Stimulated activated CD8-positive, alpha-beta memory T cell treated with anti-CD3 and anti-CD28 coated beads, Interleukin-15, amount 100 ng/mL, for 1 hour (primary cell): ENCODE data around the gene GLUD2.
"Not testable (repeated sequence)": the region's sequence is repeated elsewhere in the genome, so short reads cannot be mapped to it uniquely, and the experiment has no call there.

ENCODE experiments used
- DNase-seq: peaks from one replicate; pipeline ENCODE4 v3.0.0-alpha.2; 2020; ENCODE audit warnings: low read depth

The GLUD2 gene

GRCh38 chrX:121047441-121048419 lies at the start of gene GLUD2:
Gene GLUD2 (plus strand): TSS chrX:121047610. CDS start chrX:121047685, 75 bp downstream.
- not testable (repeated sequence) for DNase-seq

GRCh38 chrX:120999413-120999812 lies 48.0 kb upstream of the GLUD2 start:
- DNase-seq: no peak

- DNase-seq: no peak
Observed at GRCh38 chrX:121000589-121000988, 46.8 kb upstream of the GLUD2 start.

DNA sequence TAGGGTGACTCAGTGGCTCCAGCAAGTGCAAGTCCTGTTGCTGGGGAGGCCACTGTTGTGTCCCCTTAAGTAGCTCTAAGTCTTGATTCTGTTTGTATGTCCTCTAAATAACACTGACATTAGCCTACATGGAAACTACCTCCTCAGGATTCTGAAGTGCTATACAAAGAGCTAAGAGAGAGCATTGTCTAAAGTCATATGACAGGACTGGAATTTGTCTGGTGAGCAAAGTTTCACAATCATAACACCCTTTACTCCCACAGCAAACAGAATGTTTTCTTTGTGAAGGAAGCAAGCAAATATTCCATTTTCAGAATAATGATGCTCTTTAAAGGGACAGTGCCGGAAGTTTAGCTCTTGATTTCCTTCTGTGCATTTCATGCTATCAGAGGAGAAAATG lies 38.5 kb upstream of the GLUD2 start:
- no peak for DNase-seq

DNA sequence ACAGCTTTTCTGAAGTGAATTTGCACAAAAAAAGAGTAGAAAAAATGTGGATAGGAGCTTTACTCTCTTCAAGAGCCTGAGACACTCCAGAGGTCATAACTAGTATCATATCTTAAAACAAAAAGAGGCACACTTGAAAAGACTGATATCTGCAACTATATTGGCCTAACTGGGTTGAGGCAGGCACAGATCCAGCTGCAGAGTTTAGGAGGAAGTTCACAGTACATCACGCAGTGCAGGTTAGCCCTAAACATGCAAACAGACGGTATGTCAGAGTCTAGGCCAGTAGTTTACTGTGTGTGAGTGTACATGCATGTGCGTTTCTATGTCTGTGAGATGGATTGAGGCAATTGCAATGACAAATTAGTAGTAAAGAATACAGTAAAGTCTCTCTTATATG lies 37.6 kb upstream of the GLUD2 start:
- DNase-seq: no peak

DNA sequence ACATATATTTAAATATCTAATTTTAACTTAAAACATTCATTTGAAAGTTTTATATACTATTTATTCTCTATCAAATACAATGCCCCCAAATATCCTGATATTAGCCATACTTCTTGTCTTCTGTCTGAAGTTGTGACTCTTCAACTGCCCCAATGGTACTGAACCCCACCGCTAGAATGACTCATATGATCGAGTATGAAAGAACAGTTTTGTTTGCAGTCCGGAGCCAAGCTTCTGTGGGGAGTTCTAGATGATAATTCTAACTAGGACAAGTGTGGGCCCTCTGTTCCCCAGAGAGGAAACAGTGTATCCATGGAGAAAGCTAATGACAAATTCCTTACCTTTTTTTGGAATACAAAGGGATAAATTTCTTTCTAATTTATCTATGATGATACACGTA lies 37.2 kb upstream of the GLUD2 start:
- DNase-seq: no peak

DNA sequence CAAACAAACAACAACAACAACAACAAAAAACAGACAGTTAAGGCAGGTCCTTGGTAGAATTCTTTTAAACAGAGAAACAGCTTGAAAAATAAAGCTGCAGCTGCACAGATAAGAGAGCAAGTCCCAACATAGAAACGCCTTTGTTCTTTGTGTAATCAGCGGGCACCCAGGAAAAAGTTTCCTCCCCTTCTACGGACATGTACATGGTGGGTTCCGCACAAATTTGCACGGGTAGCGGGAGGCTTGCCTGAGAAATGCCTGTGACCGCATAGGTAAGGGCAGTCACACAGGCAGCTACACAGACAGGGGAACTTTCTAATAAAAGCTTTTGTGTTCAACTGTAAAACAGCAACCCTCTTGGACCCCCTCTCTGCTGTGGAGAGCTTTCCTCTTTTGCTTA lies 36.2 kb upstream of the GLUD2 start:
- no peak for DNase-seq

DNA sequence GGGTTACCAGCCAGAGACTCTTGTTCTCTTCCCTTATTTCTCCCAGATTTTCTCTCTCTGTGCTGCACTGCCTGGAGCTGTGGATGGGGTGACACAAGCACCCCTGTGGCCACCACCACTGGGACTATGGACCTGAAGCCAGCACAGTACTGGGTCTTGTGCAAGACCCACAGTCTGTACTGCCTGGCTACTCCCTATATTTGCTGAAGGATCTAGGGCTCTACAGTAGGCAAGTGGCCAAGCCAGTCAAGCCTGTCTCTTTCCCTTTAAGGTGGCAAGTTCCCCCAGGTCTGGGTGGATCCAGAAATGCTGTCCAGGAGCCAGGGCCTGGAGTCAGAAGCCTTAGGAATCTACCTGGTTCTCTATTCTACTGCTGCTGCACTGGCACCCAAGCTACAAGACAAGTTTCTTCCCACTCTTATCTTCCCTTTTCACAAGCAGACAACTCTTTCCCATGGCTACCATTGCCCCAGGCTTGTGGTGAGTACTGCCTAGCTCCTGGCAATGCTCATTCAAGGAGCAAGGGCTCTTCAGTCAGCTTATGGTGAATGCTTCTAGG lies 33.4 kb upstream of the GLUD2 start:
- no peak for DNase-seq

GRCh38 chrX:121014826-121015225 lies 32.6 kb upstream of the GLUD2 start:
- no peak for DNase-seq

DNA sequence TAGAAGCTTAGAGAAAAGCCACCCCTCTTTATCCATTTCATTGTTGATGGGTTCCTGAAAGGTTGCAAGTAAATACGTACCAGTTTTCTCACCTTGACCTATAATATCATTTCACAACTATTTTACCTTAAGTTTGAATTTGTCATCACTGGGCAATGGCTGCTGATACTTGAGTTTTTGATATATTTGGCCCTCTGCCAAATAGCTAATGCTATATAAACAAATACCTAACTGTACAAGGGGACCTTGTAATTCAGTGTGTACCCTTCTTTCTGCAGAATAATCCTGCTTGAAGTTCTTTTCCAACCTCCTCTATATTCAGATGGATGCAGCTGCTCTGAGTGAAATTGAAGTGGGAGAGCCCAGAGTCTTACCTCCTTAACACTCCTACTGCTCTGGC lies 19.0 kb upstream of the GLUD2 start:
- DNase-seq: no peak

- no peak for DNase-seq
Observed at GRCh38 chrX:121030083-121030482, 17.3 kb upstream of the GLUD2 start.

DNA sequence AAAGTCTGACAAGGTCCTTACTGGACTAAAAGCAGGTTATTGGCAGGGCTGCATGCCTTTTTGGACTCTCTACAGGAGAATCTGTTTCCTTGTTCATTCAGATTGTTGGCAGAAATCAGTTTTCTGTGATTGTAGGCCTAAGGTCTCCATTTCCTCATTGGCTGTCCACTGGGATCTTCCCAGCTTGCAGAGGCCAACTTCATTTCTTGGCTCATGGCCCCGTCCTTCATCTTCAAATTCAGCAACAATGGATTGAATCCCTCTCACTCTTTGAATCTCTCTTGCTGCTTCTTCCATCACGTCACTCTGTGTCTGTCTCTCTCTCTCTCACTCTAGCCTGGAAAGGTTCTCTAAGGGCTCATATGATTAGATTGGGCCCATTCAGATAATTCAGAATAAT lies 14.9 kb upstream of the GLUD2 start:
- DNase-seq: no peak

DNA sequence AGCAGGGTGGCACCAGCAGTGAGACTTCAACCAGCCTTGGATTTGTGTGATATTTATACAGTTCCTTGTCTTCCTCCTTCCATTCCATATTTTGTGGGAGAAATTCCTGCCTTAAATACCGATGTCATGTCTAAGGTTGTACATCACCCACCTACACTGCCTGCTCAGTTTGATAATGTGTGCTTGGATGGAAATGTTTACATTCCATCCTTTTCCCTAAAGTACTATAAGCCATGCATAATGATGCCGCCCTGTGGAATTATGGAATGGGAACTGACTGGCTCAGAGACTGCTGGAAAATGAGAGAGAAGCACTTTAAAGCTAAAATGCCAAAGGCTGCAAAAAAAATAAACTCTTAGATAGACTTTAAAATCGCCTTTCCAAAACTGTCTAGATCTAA lies 11.3 kb upstream of the GLUD2 start:
- no peak for DNase-seq

GRCh38 chrX:121036951-121037350 lies 10.5 kb upstream of the GLUD2 start:
- DNase-seq: no peak

GRCh38 chrX:121050781-121051180 lies 3.4 kb downstream of the GLUD2 start:
- DNase-seq: no peak

DNA sequence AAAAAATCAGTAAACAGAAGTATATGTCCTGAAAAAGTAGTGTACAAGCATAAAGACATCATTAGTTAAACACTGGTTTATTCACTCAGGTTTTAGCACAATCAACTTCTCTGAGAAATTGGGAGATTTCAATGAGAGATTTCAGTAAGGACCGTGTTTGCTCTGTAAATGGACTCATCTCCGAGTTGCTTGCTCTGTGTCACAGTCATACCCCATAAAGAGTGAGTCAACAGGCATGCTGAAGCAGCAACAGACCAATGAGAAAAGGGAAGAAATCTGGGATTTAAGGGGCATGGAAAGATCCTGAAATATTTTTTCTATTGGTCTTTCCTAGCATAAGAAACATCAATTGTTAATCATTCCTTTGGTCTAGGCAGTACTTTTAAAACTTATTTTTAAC lies 4.7 kb downstream of the GLUD2 start:
- no peak for DNase-seq

DNA sequence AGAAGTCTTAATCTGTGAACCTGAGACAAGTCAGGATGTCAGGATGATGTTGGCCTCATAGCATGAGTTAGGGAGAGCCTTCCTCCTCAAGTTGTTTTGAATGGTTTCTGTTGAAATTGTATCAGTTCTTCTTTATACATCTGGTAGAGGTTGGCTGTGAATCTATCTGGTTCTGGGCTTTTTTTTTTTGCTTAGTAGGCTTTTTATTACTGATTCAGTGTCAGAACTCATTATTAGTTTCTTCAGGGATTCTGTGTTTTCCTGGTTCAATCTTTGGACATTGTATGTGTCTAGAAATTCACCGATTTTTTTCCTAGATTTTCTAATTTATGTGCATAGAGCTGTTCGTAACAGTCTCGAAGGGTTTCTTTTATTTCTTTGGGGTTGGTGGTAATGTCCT lies 14.9 kb downstream of the GLUD2 start:
- no peak for DNase-seq

DNA sequence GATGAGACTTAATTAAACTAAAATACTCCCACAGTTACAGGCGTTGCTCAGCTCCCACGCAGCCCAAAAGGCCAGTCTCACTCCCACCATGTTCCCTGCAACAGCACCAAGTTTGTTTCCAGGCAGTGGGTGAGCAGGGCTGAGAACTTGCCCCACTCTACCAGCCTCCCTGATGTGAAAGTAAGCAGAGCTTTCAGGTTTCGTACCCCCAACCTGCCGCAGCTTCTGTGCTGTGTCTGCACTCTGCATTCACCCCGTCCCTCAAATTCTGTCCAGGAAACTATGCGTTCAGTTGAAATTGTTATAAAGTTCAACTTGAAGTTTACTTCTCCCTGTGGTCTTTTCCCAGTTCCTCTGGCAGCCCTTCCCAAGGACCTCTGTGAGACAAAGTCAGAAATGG lies 17.2 kb downstream of the GLUD2 start:
- DNase-seq: no peak

- not testable (repeated sequence) for DNase-seq
Observed at GRCh38 chrX:121084247-121084646, 36.8 kb downstream of the GLUD2 start.

DNA sequence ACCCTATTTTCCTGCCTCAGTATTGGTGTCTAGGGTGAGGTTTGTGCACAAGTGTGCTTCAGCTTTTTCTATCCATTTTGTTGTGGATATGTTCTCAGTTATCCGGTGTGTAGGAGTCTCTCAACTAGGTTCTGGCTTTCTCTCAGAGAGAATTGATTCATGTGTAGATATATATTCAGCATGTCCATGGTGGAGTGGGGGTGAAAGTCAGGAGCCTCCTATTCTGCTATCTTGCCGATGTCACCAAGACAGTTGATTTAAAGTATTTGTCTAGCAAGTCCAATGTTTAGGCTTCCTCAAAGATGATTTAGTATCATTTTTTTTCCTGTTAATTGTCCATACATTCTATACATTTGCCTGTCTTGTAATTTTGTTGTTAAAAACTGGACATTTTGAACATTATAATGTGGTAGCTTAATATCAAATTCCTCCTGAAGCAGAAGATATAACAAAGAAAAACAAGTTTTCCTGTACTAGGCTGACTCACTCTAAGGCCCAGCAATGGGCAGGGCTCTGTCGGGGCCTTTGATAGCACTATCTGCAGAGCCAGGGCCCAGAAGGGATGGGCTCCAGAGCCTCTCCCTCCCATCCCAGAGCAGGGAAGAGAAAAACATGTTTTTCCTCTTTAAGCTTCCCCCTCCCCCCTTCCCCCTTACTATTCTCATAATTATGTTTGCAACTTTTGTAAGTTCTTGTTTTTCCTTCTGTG lies 37.6 kb downstream of the GLUD2 start:
- no peak for DNase-seq

DNA sequence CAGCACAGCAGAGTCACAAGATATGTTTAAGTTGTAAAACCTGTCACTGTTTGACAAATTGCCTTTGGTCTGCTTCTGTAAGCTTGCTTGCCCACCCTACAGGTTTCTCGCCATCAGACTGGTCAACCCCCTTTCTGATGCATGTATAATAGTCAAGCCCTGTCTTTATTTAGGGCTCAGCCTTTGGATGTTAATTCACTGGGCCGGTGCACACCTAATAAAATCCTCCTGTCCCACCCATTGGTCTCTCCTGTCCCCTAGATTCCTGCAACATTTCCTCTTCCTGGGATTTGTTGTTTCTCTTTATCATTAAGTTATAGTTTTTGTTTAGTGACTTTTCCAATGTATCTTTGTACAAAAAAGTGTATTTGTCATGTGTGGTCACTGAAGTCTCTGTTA lies 38.2 kb downstream of the GLUD2 start:
- no peak for DNase-seq

DNA sequence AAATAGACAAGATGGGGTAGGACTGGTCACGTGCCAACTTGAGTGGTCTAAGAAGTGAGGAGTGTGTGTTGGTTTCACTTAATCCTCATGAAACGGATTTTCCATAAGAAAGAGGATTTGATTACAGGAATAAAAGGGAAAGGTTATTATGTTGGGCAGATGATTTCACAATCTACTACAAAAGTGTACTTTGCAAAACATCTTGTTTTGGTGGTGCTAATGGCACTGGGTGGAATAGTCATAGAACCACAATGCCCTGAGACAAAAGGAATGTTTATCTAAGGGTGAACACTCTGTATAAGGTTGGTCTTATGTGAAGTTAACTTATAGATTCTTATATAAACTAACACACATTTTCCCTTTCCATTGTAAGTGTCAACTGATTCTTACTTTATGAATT lies 45.6 kb downstream of the GLUD2 start:
- no peak for DNase-seq
